H1 (cell line): ENCODE results near the gene GAREM2. TPM values are rescaled to one million over a fixed set of nuclear protein-coding genes. Genes with fewer than 3 reads are reported as not detected.
A peak's percentile ranks its signal among the peaks of the same experiment; 100 is the strongest.

ENCODE experiments used
- CTCF ChIA-PET: fragments of 300-600 bp; sonication (Branson Sonifier 250); formaldehyde crosslinking; loops from one replicate; lab custom pipeline; 2021; ENCODE audit not compliant: partially characterized antibody; lab: Charles Lee
- POLR2A ChIA-PET: fragments of 300-600 bp; sonication (Branson Sonifier 250); formaldehyde crosslinking; loops from one replicate; lab custom pipeline; 2021; ENCODE audit warnings: inconsistent platforms; ENCODE audit not compliant: partially characterized antibody; lab: Charles Lee
- DNase-seq, 2 experiments: peaks; one replicate each; pipeline versions ENCODE4 v3.0.0 to v3.0.0-alpha.2; 2010 to 2022; ENCODE audit warnings: low spot score in 2 of 2, low read depth in 1 of 2, mixed read lengths in 1 of 2
- FAIRE-seq: peaks from 2 replicates; lab custom pipeline; 2011; peaks lifted over from hg19 to GRCh38; lab: Jason Lieb, UNC
- H2AFZ ChIP-seq: 2 replicates; pipeline ENCODE4 v1.8.1; 2012; ENCODE audit warnings: low read length, inconsistent platforms
- H2AK5ac ChIP-seq: 2 replicates; pipeline ENCODE4 v1.6.1; 2013; ENCODE audit warnings: low read depth, low read length
- H2BK120ac ChIP-seq: replicated peaks from 2 replicates; pipeline ENCODE3; 2013; ENCODE audit warnings: low read depth, low read length, inconsistent platforms
- H2BK12ac ChIP-seq: 2 replicates; pipeline ENCODE4 v1.6.1; 2013; ENCODE audit warnings: low read depth, low read length
- H2BK15ac ChIP-seq: 2 replicates; pipeline ENCODE4 v1.6.1; 2013; ENCODE audit warnings: low read length
- H2BK20ac ChIP-seq: 2 replicates; pipeline ENCODE4 v1.6.1; 2013; ENCODE audit warnings: low read length
- H2BK5ac ChIP-seq: 2 replicates; pipeline ENCODE4 v1.6.1; 2013; ENCODE audit warnings: low read depth, low read length
- H3K14ac ChIP-seq: 2 replicates; pipeline ENCODE4 v1.6.1; 2013; ENCODE audit warnings: inconsistent platforms; ENCODE audit not compliant: insufficient read length
- H3K18ac ChIP-seq: 2 replicates; pipeline ENCODE4 v1.6.1; 2013; ENCODE audit warnings: low read length; ENCODE audit errors: extremely low read depth
- H3K23ac ChIP-seq: 2 replicates; pipeline ENCODE4 v1.6.1; 2013; ENCODE audit warnings: inconsistent platforms; ENCODE audit not compliant: insufficient read length
- H3K23me2 ChIP-seq: 2 replicates; pipeline ENCODE4 v1.6.1; 2013; ENCODE audit warnings: low read depth, low read length
- H3K27ac ChIP-seq: 2 replicates; pipeline ENCODE4 v1.6.1; 2011; ENCODE audit warnings: low read depth, low read length, inconsistent platforms
- H3K27me3 ChIP-seq, 4 experiments: replicated peaks in 1 of 4; 1 replicate in 1 of 4; 2 replicates in 3 of 4; pipeline versions ENCODE4 v1.6.1 to v1.8.1; 2011 to 2013; ENCODE audit warnings: low read length in 3 of 4, mild to moderate bottlenecking in 3 of 4, inconsistent platforms in 2 of 4, mixed read lengths in 2 of 4, moderate library complexity in 1 of 4; ENCODE audit not compliant: control insufficient read depth in 3 of 4, insufficient read depth in 3 of 4; ENCODE audit errors: extremely low read depth in 1 of 4
- H3K36me3 ChIP-seq, 4 experiments: 2 replicates each; pipeline versions ENCODE4 v1.6.1 to v1.8.1; 2011 to 2013; ENCODE audit warnings: mild to moderate bottlenecking in 4 of 4, low read length in 3 of 4, moderate library complexity in 2 of 4, control low read depth in 1 of 4, inconsistent platforms in 1 of 4; ENCODE audit not compliant: insufficient read depth in 4 of 4, control insufficient read depth in 2 of 4
- H3K4ac ChIP-seq: replicated peaks from 2 replicates; pipeline ENCODE3; 2013; ENCODE audit warnings: low read length, low read depth, mixed read lengths, inconsistent platforms; ENCODE audit not compliant: insufficient read length
- H3K4me1 ChIP-seq, 4 experiments: replicated peaks in 1 of 4; 1 replicate in 1 of 4; 2 replicates in 3 of 4; pipeline versions ENCODE4 v1.6.1 to v1.8.1; 2011 to 2013; ENCODE audit warnings: low read length in 3 of 4, inconsistent platforms in 2 of 4, mixed read lengths in 1 of 4; ENCODE audit not compliant: insufficient read depth in 4 of 4, control insufficient read depth in 3 of 4
- H3K4me2 ChIP-seq, 2 experiments: 2 replicates each; pipeline versions ENCODE4 v1.6.1 to v1.8.1; 2011 to 2013; ENCODE audit warnings: low read depth in 2 of 2, low read length in 2 of 2, control low read depth in 1 of 2, inconsistent platforms in 1 of 2, mild to moderate bottlenecking in 1 of 2; ENCODE audit not compliant: insufficient read depth in 1 of 2
- H3K4me3 ChIP-seq, 4 experiments: fragments of 200-600, 300-600 bp in 1 of 4; sonication (generic), shearing (Covaris generic), sonication (Bioruptor Twin) in 1 of 4; 2 replicates each; pipeline versions ENCODE4 v1.5.1 to v1.8.1; 2011 to 2016; ENCODE audit warnings: low read length in 4 of 4, low read depth in 3 of 4, control low read depth in 2 of 4, inconsistent platforms in 2 of 4, mild to moderate bottlenecking in 2 of 4, mixed read lengths in 1 of 4, moderate library complexity in 1 of 4; ENCODE audit not compliant: insufficient read depth in 2 of 4; ENCODE audit errors: extremely low read depth in 1 of 4
- H3K56ac ChIP-seq: replicated peaks from 2 replicates; pipeline ENCODE3; 2013; ENCODE audit warnings: low read depth, mild to moderate bottlenecking, mixed read lengths, low read length, inconsistent platforms; ENCODE audit not compliant: insufficient read length
- H3K79me1 ChIP-seq: 2 replicates; pipeline ENCODE4 v1.6.1; 2013; ENCODE audit warnings: low read depth, low read length, control low read depth
- H3K79me2 ChIP-seq, 2 experiments: 2 replicates each; pipeline versions ENCODE4 v1.6.1 to v1.8.1; 2012 to 2013; ENCODE audit warnings: low read length in 2 of 2, mild to moderate bottlenecking in 2 of 2, inconsistent platforms in 1 of 2; ENCODE audit not compliant: insufficient read depth in 2 of 2, control insufficient read depth in 1 of 2
- H3K9ac ChIP-seq, 4 experiments: replicated peaks in 1 of 4; 1 replicate in 1 of 4; 2 replicates in 3 of 4; pipeline versions ENCODE4 v1.6.1 to v1.8.1; 2011 to 2013; ENCODE audit warnings: low read depth in 3 of 4, low read length in 3 of 4, control low read depth in 2 of 4, mild to moderate bottlenecking in 2 of 4, moderate library complexity in 2 of 4, inconsistent platforms in 1 of 4; ENCODE audit errors: extremely low read depth in 1 of 4
- H3K9me3 ChIP-seq, 2 experiments: 2 replicates each; pipeline versions ENCODE4 v1.6.1 to v1.8.1; 2012 to 2013; ENCODE audit warnings: mild to moderate bottlenecking in 2 of 2, moderate library complexity in 2 of 2, control low read depth in 1 of 2, inconsistent platforms in 1 of 2, low read depth in 1 of 2, low read length in 1 of 2, mixed read lengths in 1 of 2; ENCODE audit not compliant: insufficient read depth in 2 of 2
- H4K20me1 ChIP-seq, 2 experiments: replicated peaks in 1 of 2; 2 replicates each; pipeline versions ENCODE3 to v1.8.1; 2011 to 2013; ENCODE audit warnings: inconsistent platforms in 2 of 2, low read length in 2 of 2, mild to moderate bottlenecking in 1 of 2; ENCODE audit not compliant: insufficient read depth in 2 of 2, control insufficient read depth in 1 of 2
- H4K5ac ChIP-seq: 2 replicates; pipeline ENCODE4 v1.6.1; 2013; ENCODE audit warnings: low read length, low read depth, mixed read lengths, inconsistent platforms; ENCODE audit not compliant: insufficient read length
- H4K8ac ChIP-seq: 2 replicates; pipeline ENCODE4 v1.8.0; 2013; ENCODE audit warnings: mild to moderate bottlenecking, moderate library complexity, low read length, inconsistent platforms; ENCODE audit not compliant: insufficient read depth; ENCODE audit errors: extremely low read depth
- H4K91ac ChIP-seq: replicated peaks from 2 replicates; pipeline ENCODE3; 2013; ENCODE audit warnings: low read length, mixed read lengths, inconsistent platforms; ENCODE audit not compliant: insufficient read length
- CREB1 ChIP-seq: IDR thresholded peaks from 2 replicates; pipeline ENCODE4 v1.6.1; 2012; ENCODE audit warnings: inconsistent platforms
- JUND ChIP-seq: IDR thresholded peaks from 2 replicates; pipeline ENCODE4 v1.6.1; 2011; ENCODE audit warnings: mild to moderate bottlenecking, improper control_type of control experiment, low read length
- MAFK ChIP-seq: IDR thresholded peaks from 2 replicates; pipeline ENCODE4 v1.6.1; 2012; ENCODE audit warnings: low read depth, mild to moderate bottlenecking, improper control_type of control experiment, low read length
- MAX ChIP-seq: IDR thresholded peaks from 2 replicates; pipeline ENCODE4 v1.6.1; 2012; ENCODE audit warnings: inconsistent platforms
- SIN3A ChIP-seq, 2 experiments: IDR thresholded peaks in 1 of 2; conservative IDR thresholded peaks in 1 of 2; 2 replicates each; pipeline ENCODE4 v1.6.1; 2011 to 2012; ENCODE audit warnings: low read length in 2 of 2, improper control_type of control experiment in 1 of 2, low read depth in 1 of 2, mild to moderate bottlenecking in 1 of 2
- TAF7 ChIP-seq: optimal IDR thresholded peaks from 2 replicates; pipeline ENCODE3; 2011; ENCODE audit warnings: low read depth, mild to moderate bottlenecking, inconsistent platforms, low read length, moderate library complexity, borderline replicate concordance
- TCF12 ChIP-seq: IDR thresholded peaks from 2 replicates; pipeline ENCODE4 v1.6.1; 2011; ENCODE audit warnings: low read depth, mild to moderate bottlenecking, low read length
- USF2 ChIP-seq: IDR thresholded peaks from 2 replicates; pipeline ENCODE4 v1.6.1; 2011; ENCODE audit warnings: low read length, improper control_type of control experiment
- ZNF274 ChIP-seq: IDR thresholded peaks from 2 replicates; pipeline ENCODE4 v1.7.0; 2012; ENCODE audit warnings: low read length, borderline replicate concordance; ENCODE audit errors: extremely low read depth
- WGBS, 2 experiments: shearing (Covaris generic) in 1 of 2; methylation state at CpG; one replicate each; pipeline versions ENCODE4 v1.1.6 to v1.1.7; 2013 to 2015; ENCODE audit warnings: low lambda C conversion rate in 2 of 2, mixed read lengths in 2 of 2, inconsistent platforms in 1 of 2, low coverage in 1 of 2, missing lambda C conversion rate in 1 of 2; ENCODE audit not compliant: insufficient replicate concordance in 2 of 2, insufficient coverage in 1 of 2, insufficient read length in 1 of 2; ENCODE audit errors: extremely low coverage in 1 of 2, missing lambda C conversion rate in 1 of 2; 5-methylcytosine and 5-hydroxymethylcytosine counted together
- polyA plus RNA-seq, 7 experiments: library from polyadenylated mRNA; depleted of rRNA in 3 of 7; stranded (reverse) in 5 of 7; unstranded in 2 of 7; fragments of >200 nt in 5 of 7; fragments of 200-250 nt in 2 of 7; gene quantifications; 1 replicate in 5 of 7; 2 replicates in 1 of 7; 4 replicates in 1 of 7; pipeline versions ENCODE4 v1.2.1 to v1.2.3, GENCODE V29; 2011 to 2013; ENCODE audit warnings: missing spikeins in 2 of 7, mixed read lengths in 2 of 7
- total RNA-seq: library from RNA; stranded (reverse); fragmentation: NEBNext Ultra II Directional; extraction: Animal tissue kit (Norgen Biotek cat#: 25700); gene quantifications from 2 replicates; pipeline ENCODE4 v1.2.1, GENCODE V29; 2021

Gene GAREM2
- total and polyA plus RNA-seq, 2 of the 8 experiments (the other 6 are each of a cell fraction or from before 2014, with no cell fraction given), result 19.9 TPM

- CTCF ChIA-PET, result interaction anchor here (0.7 to 2.5 kb wide), 9 partner anchors 11 to 317 kb away, joined by 3 to 23 read pairs (median 4); partner anchors contain the start of gene GAREM2
- peaks cover 0 to 2% of the 10 kb centered on the region in 2 experiments for H4K20me1 ChIP-seq
- no peak overlapping the region for H2BK120ac ChIP-seq
- WGBS, 2 experiments, result 89% methylated on average over 16 of the region's 16 CpGs; no CpG with 5 or more reads in 1 of the 2 experiments
- no peak overlapping the region for H3K9ac ChIP-seq
- peak overlapping the region; percentile 43; the same call in 1 of the 2 replicates for H4K8ac ChIP-seq
- H2BK15ac ChIP-seq, result no peak overlapping the region
- no peak overlapping the region for H3K56ac ChIP-seq
- no peak overlapping the region for H2BK20ac ChIP-seq
- H3K4ac ChIP-seq, result no peak overlapping the region
- DNase-seq (no peak), FAIRE-seq (no peak)
- H3K9me3 ChIP-seq, result no peaks in the 10 kb centered on the region
- H3K4me2 ChIP-seq, result peak overlapping the region in 1 of 2 experiments; percentile 59; a peak in 2 of 4 replicates
- no peak overlapping the region for H3K14ac ChIP-seq
- H2BK5ac ChIP-seq, result no peak overlapping the region
- POLR2A ChIA-PET, result interaction anchor here (0.6 to 7.0 kb wide), 7 partner anchors 8 to 276 kb away, joined by 3 to 65 read pairs (median 3); partner anchors contain the start of genes GAREM2, HADHA and HADHB
- peaks cover 0 to 14% (median 11%) of the 10 kb centered on the region in 4 experiments; a peak in 4 of 8 replicates for H3K36me3 ChIP-seq
- H3K23me2 ChIP-seq, result peaks cover 3% of the 10 kb centered on the region; the same call in 1 of the 2 replicates
- H3K79me1 ChIP-seq, result peaks cover 2% of the 10 kb centered on the region; the same call in 1 of the 2 replicates
- 0 out of 2 replicates have a peak overlapping the region, but pooled peaks have one; percentile 39 for H2BK12ac ChIP-seq
- no peak overlapping the region for H3K18ac ChIP-seq
- no peak overlapping the region for H3K23ac ChIP-seq
- peaks cover 0 to 6% (median 3%) of the 10 kb centered on the region in 4 experiments; a peak in 2 of 7 replicates for H3K27me3 ChIP-seq
- peaks cover 0 to 8% (median 2%) of the 10 kb centered on the region in 4 experiments; a peak in 5 of 7 replicates for H3K4me1 ChIP-seq
- no peak overlapping the region for H3K27ac ChIP-seq
- no peak overlapping the region for H2AFZ ChIP-seq
- H4K91ac ChIP-seq, result no peak overlapping the region
- no peaks in the 10 kb centered on the region for H3K79me2 ChIP-seq
- H4K5ac ChIP-seq, result no peak overlapping the region
- peak overlapping the region in 1 of 4 experiments; percentile 77; a peak in 1 of 8 replicates for H3K4me3 ChIP-seq
- no peak overlapping the region for H2AK5ac ChIP-seq
- TF ChIP-seq JUND (no peak), SIN3A (conservative IDR thresholded peaks at IDR 0.05 in 1 of 2, IDR thresholded peaks at IDR 0.05 in 1 of 2; ENCODE audit: low read depth in 1 of 2, low read length in 2 of 2) (no peak), TAF7 (no peak), CREB1 (no peak), MAX (no peak), TCF12 (no peak), MAFK (no peak), USF2 (no peak), ZNF274 (no peak)
Measured at GRCh38 chr2:26185954-26186770, 13.3 kb downstream of the GAREM2 start.
